ENCODE measurements around the gene EFCAB8.
"Not testable (repeated sequence)": the region's sequence is repeated elsewhere in the genome, so short reads cannot be mapped to it uniquely, and the experiment has no call there.

The EFCAB8 gene

GRCh38 chr20:32841632-32842031 is 17.1 kb upstream of the EFCAB8 start:
- DNase-seq, result no peak

- no peak for DNase-seq
These were observed 15.8 kb upstream of the EFCAB8 start for GRCh38 chr20:32842688-32843524.

- DNase-seq, result no peak
These were observed 12.9 kb upstream of the EFCAB8 start for GRCh38 chr20:32845786-32846185.

- no peak for DNase-seq
These were observed 11.9 kb upstream of the EFCAB8 start for GRCh38 chr20:32846852-32847251.

GRCh38 chr20:32847964-32848363 is 10.8 kb upstream of the EFCAB8 start:
- no peak for DNase-seq

GRCh38 chr20:32848846-32849245 is 9.9 kb upstream of the EFCAB8 start:
- no peak for DNase-seq

GRCh38 chr20:32849577-32849976 is 9.1 kb upstream of the EFCAB8 start:
- DNase-seq, result no peak

GRCh38 chr20:32855387-32855786 is 3.3 kb upstream of the EFCAB8 start:
- DNase-seq, result no peak

- no peak for DNase-seq
These were observed 534 bp upstream of the EFCAB8 start for GRCh38 chr20:32858189-32858588.

- no peak for DNase-seq
These were observed 2.7 kb downstream of the EFCAB8 start for GRCh38 chr20:32861446-32861845.

- no peak for DNase-seq
These were observed 10.8 kb downstream of the EFCAB8 start for GRCh38 chr20:32869562-32869961.

GRCh38 chr20:32870526-32870925 is 11.8 kb downstream of the EFCAB8 start:
- not testable (repeated sequence) for DNase-seq

GRCh38 chr20:32870985-32871384 is 12.3 kb downstream of the EFCAB8 start:
- no peak for DNase-seq

- DNase-seq, result no peak
These were observed 13.0 kb downstream of the EFCAB8 start for GRCh38 chr20:32871627-32872160.

- DNase-seq, result no peak
These were observed 13.5 kb downstream of the EFCAB8 start for GRCh38 chr20:32872266-32872665.

GRCh38 chr20:32875673-32876072 is 16.9 kb downstream of the EFCAB8 start:
- DNase-seq, result no peak

- no peak for DNase-seq
These were observed 18.8 kb downstream of the EFCAB8 start for GRCh38 chr20:32877507-32877906.

- DNase-seq, result no peak
These were observed 20.1 kb downstream of the EFCAB8 start for GRCh38 chr20:32878820-32879219.

- DNase-seq, result no peak
These were observed 20.8 kb downstream of the EFCAB8 start for GRCh38 chr20:32879538-32879937.

- DNase-seq, result no peak
These were observed 21.9 kb downstream of the EFCAB8 start for GRCh38 chr20:32880635-32881034.

GRCh38 chr20:32883081-32883480 is 24.4 kb downstream of the EFCAB8 start:
- no peak for DNase-seq

GRCh38 chr20:32885185-32885584 is 26.5 kb downstream of the EFCAB8 start:
- DNase-seq, result no peak

GRCh38 chr20:32885952-32886351 is 27.2 kb downstream of the EFCAB8 start:
- DNase-seq, result no peak

- DNase-seq, result no peak
These were observed 27.9 kb downstream of the EFCAB8 start for GRCh38 chr20:32886652-32887051.

GRCh38 chr20:32887492-32887891 is 28.8 kb downstream of the EFCAB8 start:
- no peak for DNase-seq

Measured in CD4-positive, alpha-beta T cell treated with Interleukin-4 for 4 hours (primary cell).